SK-N-SH (cell line): ENCODE results near the gene FZD7. TPM values are rescaled to one million over a fixed set of nuclear protein-coding genes. Genes with fewer than 3 reads are reported as not detected.

Experiments
- CTCF ChIA-PET: fragments of 300-600, 350-600 bp; formaldehyde crosslinking; extraction: SDS; loops from one replicate; lab custom pipeline; 2021; lab: Yijun Ruan, JAX
- POLR2A ChIA-PET: fragments of 350-600 bp; sonication (Branson Sonifier 250); formaldehyde crosslinking; extraction: SDS; loops from one replicate; lab custom pipeline; 2020; ENCODE audit warnings: antibody characterized with exemption, inconsistent platforms; lab: Yijun Ruan, JAX
- DNase-seq: peaks from one replicate; pipeline ENCODE4 v3.0.0; 2012
- H2AFZ ChIP-seq: fragments of 200-600 bp; sonication (generic); 2 replicates; pipeline ENCODE4 v1.8.1; 2016; ENCODE audit warnings: antibody characterized with exemption, mild to moderate bottlenecking, low read depth
- H3F3A ChIP-seq: fragments of 200-600 bp; sonication (generic); replicated peaks from 2 replicates; pipeline ENCODE3; 2016; ENCODE audit warnings: antibody characterized with exemption, mild to moderate bottlenecking; ENCODE audit not compliant: insufficient read depth
- H3K27ac ChIP-seq, 2 experiments: fragments of 200-500 bp in 1 of 2; fragments of 200-600 bp in 1 of 2; sonication (Bioruptor generic) in 1 of 2; sonication (generic), shearing (Covaris generic) in 1 of 2; 2 replicates each; pipeline versions ENCODE4 v1.5.1 to v1.6.1; 2014 to 2016; ENCODE audit warnings: low read depth in 2 of 2, inconsistent platforms in 1 of 2, low read length in 1 of 2, mild to moderate bottlenecking in 1 of 2, mixed read lengths in 1 of 2
- H3K27me3 ChIP-seq: fragments of 200-600 bp; sonication (generic), shearing (Covaris generic); 2 replicates; pipeline ENCODE4 v1.6.1; 2016; ENCODE audit warnings: mixed run types; ENCODE audit not compliant: insufficient read depth
- H3K36me3 ChIP-seq, 2 experiments: fragments of 200-500 bp in 1 of 2; fragments of 200-600 bp in 1 of 2; sonication (Bioruptor generic) in 1 of 2; sonication (generic) in 1 of 2; replicated peaks in 1 of 2; 2 replicates each; pipeline versions ENCODE3 to v1.5.1; 2014 to 2016; ENCODE audit warnings: low read length in 1 of 2, mild to moderate bottlenecking in 1 of 2; ENCODE audit not compliant: insufficient read depth in 2 of 2, control insufficient read depth in 1 of 2
- H3K4me1 ChIP-seq, 2 experiments: fragments of 200-500 bp in 1 of 2; fragments of 200-600 bp in 1 of 2; sonication (Bioruptor generic) in 1 of 2; sonication (generic), shearing (Covaris generic) in 1 of 2; 2 replicates each; pipeline versions ENCODE4 v1.5.1 to v1.6.1; 2014 to 2016; ENCODE audit warnings: low read depth in 1 of 2, low read length in 1 of 2, mixed run types in 1 of 2; ENCODE audit not compliant: insufficient read depth in 2 of 2, control insufficient read depth in 1 of 2
- H3K4me2 ChIP-seq: fragments of 200-600 bp; sonication (generic), shearing (Covaris generic); 2 replicates; pipeline ENCODE4 v1.6.1; 2017; ENCODE audit warnings: mixed run types
- H3K4me3 ChIP-seq, 2 experiments: fragments of 200-500 bp in 1 of 2; fragments of 200-600 bp in 1 of 2; sonication (Bioruptor generic) in 1 of 2; sonication (generic), shearing (Covaris generic) in 1 of 2; 2 replicates each; pipeline versions ENCODE4 v1.5.1 to v1.8.1; 2014 to 2016; ENCODE audit warnings: low read depth in 2 of 2, inconsistent platforms in 1 of 2, low read length in 1 of 2, mild to moderate bottlenecking in 1 of 2, mixed read lengths in 1 of 2, moderate library complexity in 1 of 2
- H3K79me2 ChIP-seq: fragments of 200-600 bp; sonication (generic); 2 replicates; pipeline ENCODE4 v1.8.1; 2017; ENCODE audit warnings: mild to moderate bottlenecking; ENCODE audit not compliant: insufficient read depth
- H3K9ac ChIP-seq: fragments of 200-600 bp; sonication (generic); 2 replicates; pipeline ENCODE4 v1.6.1; 2017; ENCODE audit warnings: mixed run types
- H3K9me2 ChIP-seq: fragments of 200-600 bp; sonication (generic); 2 replicates; pipeline ENCODE4 v1.6.1; 2017; ENCODE audit warnings: mixed run types
- H3K9me3 ChIP-seq: fragments of 200-600 bp; sonication (generic); 2 replicates; pipeline ENCODE4 v1.6.1; 2017; ENCODE audit warnings: mixed run types, mild to moderate bottlenecking, moderate library complexity
- H4K20me1 ChIP-seq: fragments of 200-600 bp; sonication (generic); 2 replicates; pipeline ENCODE4 v1.6.1; 2017; ENCODE audit warnings: mild to moderate bottlenecking, mixed run types; ENCODE audit not compliant: insufficient read depth
- CHD2 ChIP-seq: fragments of 150-350 bp; IDR thresholded peaks from 2 replicates; pipeline ENCODE4 v1.6.1; 2018; ENCODE audit warnings: low read length; ENCODE audit not compliant: partially characterized antibody
- CTCF ChIP-seq: fragments of 200-600 bp; sonication (generic); IDR thresholded peaks from 2 replicates; pipeline ENCODE4 v1.6.1; 2017; ENCODE audit warnings: antibody characterized with exemption, mild to moderate bottlenecking, moderate library complexity
- EP300 ChIP-seq, 2 experiments: IDR thresholded peaks; 2 replicates each; pipeline versions ENCODE4 v1.4.0 to v1.6.1; 2012; ENCODE audit warnings: borderline replicate concordance in 1 of 2, low read depth in 1 of 2, low read length in 1 of 2
- EZH2phosphoT487 ChIP-seq: fragments of 200-600 bp; sonication (generic); IDR thresholded peaks from 2 replicates; pipeline ENCODE4 v1.6.1; 2017; ENCODE audit warnings: low read depth, mixed run types, mild to moderate bottlenecking, antibody characterized with exemption, moderate library complexity, borderline replicate concordance
- FOXM1 ChIP-seq: IDR thresholded peaks from 2 replicates; pipeline ENCODE4 v1.4.0; 2012; ENCODE audit warnings: low read depth, mild to moderate bottlenecking
- NRF1 ChIP-seq: IDR thresholded peaks from 2 replicates; pipeline ENCODE4 v1.6.1; 2012; ENCODE audit warnings: low read depth, mild to moderate bottlenecking, low read length
- POLR2AphosphoS5 ChIP-seq: IDR thresholded peaks from 2 replicates; pipeline ENCODE4 v1.6.1; 2012; ENCODE audit warnings: low read depth, low read length
- RAD21 ChIP-seq: IDR thresholded peaks from 2 replicates; pipeline ENCODE4 v1.6.1; 2012; ENCODE audit warnings: mild to moderate bottlenecking, low read length
- RFX5 ChIP-seq: IDR thresholded peaks from 2 replicates; pipeline ENCODE4 v1.6.1; 2012; ENCODE audit warnings: mild to moderate bottlenecking, improper control_type of control experiment, low read length
- SIN3A ChIP-seq: IDR thresholded peaks from 2 replicates; pipeline ENCODE4 v1.6.1; 2012; ENCODE audit warnings: low read depth, mild to moderate bottlenecking, low read length, moderate library complexity, borderline replicate concordance
- TAF1 ChIP-seq: IDR thresholded peaks from 2 replicates; pipeline ENCODE4 v1.6.1; 2012; ENCODE audit warnings: low read depth, mild to moderate bottlenecking, low read length, moderate library complexity, borderline replicate concordance
- TEAD4 ChIP-seq: IDR thresholded peaks from 2 replicates; pipeline ENCODE4 v1.4.0; 2012; ENCODE audit warnings: mild to moderate bottlenecking, borderline replicate concordance; ENCODE audit not compliant: insufficient read depth
- YY1 ChIP-seq: IDR thresholded peaks from 2 replicates; pipeline ENCODE4 v1.4.0; 2012; ENCODE audit warnings: low read depth, mild to moderate bottlenecking
- ZBTB33 ChIP-seq: IDR thresholded peaks from 2 replicates; pipeline ENCODE4 v1.4.0; 2012; ENCODE audit warnings: low read depth, borderline replicate concordance
- WGBS: methylation state at CpG from one replicate; pipeline ENCODE4 v1.1.6; 2017; ENCODE audit warnings: low lambda C conversion rate; 5-methylcytosine and 5-hydroxymethylcytosine counted together
- polyA plus RNA-seq, 3 experiments: library from polyadenylated mRNA; depleted of rRNA; stranded (reverse); fragments of >200 nt; gene quantifications; 2 replicates each; pipeline ENCODE4 v1.2.3, GENCODE V29; 2012

FZD7 gene
- polyA plus RNA-seq, 1 of the 3 experiments (the other 2 are of a cell fraction) = 19.7 TPM

- WGBS = 77% methylated on average over 10 of the region's 10 CpGs
Observed at GRCh38 chr2:202023198-202023903, 10.3 kb upstream of the FZD7 start.

More at GRCh38 chr2:202023198-202023903, 10.3 kb upstream of the FZD7 start:
- H3K36me3 ChIP-seq = no peaks in the 10 kb centered on the region
- H3K4me3 ChIP-seq = no peak overlapping the region
- H3K27me3 ChIP-seq = no peaks in the 10 kb centered on the region
- no peak overlapping the region for H2AFZ ChIP-seq
- no peaks in the 10 kb centered on the region for H3K9me2 ChIP-seq
- no peaks in the 10 kb centered on the region for H3K79me2 ChIP-seq
- H3K9me3 ChIP-seq = no peaks in the 10 kb centered on the region
- H3K4me2 ChIP-seq = no peak overlapping the region
- no peaks in the 10 kb centered on the region for H4K20me1 ChIP-seq
- H3F3A ChIP-seq = peaks cover 7% of the 10 kb centered on the region
- H3K4me1 ChIP-seq = peaks cover 0 to 21% of the 10 kb centered on the region in 2 experiments; a peak in 2 of 4 replicates
- H3K27ac ChIP-seq = no peak overlapping the region
- H3K9ac ChIP-seq = no peak overlapping the region
- TF ChIP-seq RAD21 = no peak
- no peak for TF ChIP-seq CHD2
- no peak for TF ChIP-seq YY1
- no peak for TF ChIP-seq NRF1
- TF ChIP-seq FOXM1 = no peak
- TF ChIP-seq POLR2AphosphoS5 = no peak
- no peak for TF ChIP-seq EP300 (IDR thresholded peaks at IDR 0.05; ENCODE audit: borderline replicate concordance in 1 of 2, low read depth in 1 of 2, low read length in 1 of 2)
- TF ChIP-seq RFX5 = no peak
- no peak for TF ChIP-seq EZH2phosphoT487
- TF ChIP-seq CTCF = no peak
- no peak for TF ChIP-seq TEAD4
- no peak for TF ChIP-seq TAF1
- TF ChIP-seq ZBTB33 = no peak
- no peak for TF ChIP-seq SIN3A
- CTCF ChIA-PET = interaction anchor here (0.8 kb wide), 1 partner anchor 80 kb away, joined by 3 read pairs; no protein-coding TSS in a partner anchor
- POLR2A ChIA-PET = no interaction called here
- no peak for DNase-seq
